ENCODE measurements around the gene CREG2.

Gene CREG2

GRCh38 chr2:101302016-101302415, 85.3 kb downstream of the CREG2 start:
- DNase-seq: no peak
- Histone ChIP-seq H3K9ac (ENCODE audit: low read length) (no peak overlapping the region), H3K18ac (ENCODE audit: low read length) (no peak overlapping the region), H2BK120ac (ENCODE audit: insufficient read depth, low read length, poor library complexity) (no peak overlapping the region), H3K79me2 (ENCODE audit: control insufficient read depth, insufficient read depth, low read length, poor library complexity) (peaks cover 15% of the 10 kb centered on the region), H3K9me3 (ENCODE audit: insufficient read depth, low read depth, low read length) (no peaks in the 10 kb centered on the region), H3K14ac (ENCODE audit: low read length) (no peak overlapping the region), H4K91ac (ENCODE audit: low read depth, low read length) (no peak overlapping the region), H4K12ac (ENCODE audit: low read depth, low read length) (no peak overlapping the region), H2BK12ac (ENCODE audit: low read length) (no peak overlapping the region), H3K4me1 (ENCODE audit: control insufficient read depth in 1 of 2, insufficient read depth in 2 of 2, low read length in 2 of 2) (peaks cover 4 to 10% of the 10 kb centered on the region in 2 experiments), H3K23ac (ENCODE audit: low read length) (no peak overlapping the region), H2BK5ac (ENCODE audit: low read depth, low read length, poor library complexity) (no peak overlapping the region), H3K4ac (ENCODE audit: low read depth, low read length) (no peak overlapping the region), H3K79me1 (ENCODE audit: low read length) (no peaks in the 10 kb centered on the region), H3K27me3 (ENCODE audit: insufficient read depth, low read length) (no peaks in the 10 kb centered on the region), H4K8ac (ENCODE audit: low read depth, low read length) (no peak overlapping the region), H2AFZ (ENCODE audit: insufficient read depth, low read length, poor library complexity) (no peak overlapping the region), H3K4me3 (ENCODE audit: low read depth, low read length) (no peak overlapping the region), H3K27ac (ENCODE audit: low read depth, low read length) (no peak overlapping the region), H2AK5ac (ENCODE audit: low read length) (no peak overlapping the region), H3K36me3 (ENCODE audit: control insufficient read depth in 1 of 2, insufficient read depth in 2 of 2, low read length in 2 of 2) (peaks cover 4% of the 10 kb centered on the region in 2 experiments), H3K4me2 (ENCODE audit: low read length) (no peak overlapping the region)
- no CpG with 5 or more reads among the region's 4 CpGs for WGBS (ENCODE audit: extremely low coverage, insufficient coverage, insufficient read length)

- Histone ChIP-seq H3K36me3 (ENCODE audit: control insufficient read depth in 1 of 2, insufficient read depth in 2 of 2, low read length in 2 of 2) (peaks cover 4% of the 10 kb centered on the region in 2 experiments), H4K91ac (ENCODE audit: low read depth, low read length) (no peak overlapping the region), H3K23ac (ENCODE audit: low read length) (no peak overlapping the region), H3K27ac (ENCODE audit: low read depth, low read length) (no peak overlapping the region), H3K14ac (ENCODE audit: low read length) (no peak overlapping the region), H2AK5ac (ENCODE audit: low read length) (no peak overlapping the region), H2BK12ac (ENCODE audit: low read length) (no peak overlapping the region), H3K9me3 (ENCODE audit: insufficient read depth, low read depth, low read length) (no peaks in the 10 kb centered on the region), H4K8ac (ENCODE audit: low read depth, low read length) (no peak overlapping the region), H3K27me3 (ENCODE audit: insufficient read depth, low read length) (no peaks in the 10 kb centered on the region), H2BK5ac (ENCODE audit: low read depth, low read length, poor library complexity) (no peak overlapping the region), H3K4me3 (ENCODE audit: low read depth, low read length) (no peak overlapping the region), H3K4ac (ENCODE audit: low read depth, low read length) (no peak overlapping the region), H3K4me1 (ENCODE audit: control insufficient read depth in 1 of 2, insufficient read depth in 2 of 2, low read length in 2 of 2) (peaks cover 0 to 5% of the 10 kb centered on the region in 2 experiments), H3K9ac (ENCODE audit: low read length) (no peak overlapping the region), H2BK120ac (ENCODE audit: insufficient read depth, low read length, poor library complexity) (no peak overlapping the region), H3K79me2 (ENCODE audit: control insufficient read depth, insufficient read depth, low read length, poor library complexity) (peaks cover 11% of the 10 kb centered on the region), H3K79me1 (ENCODE audit: low read length) (no peaks in the 10 kb centered on the region), H3K4me2 (ENCODE audit: low read length) (no peak overlapping the region), H3K18ac (ENCODE audit: low read length) (no peak overlapping the region), H4K12ac (ENCODE audit: low read depth, low read length) (no peak overlapping the region), H2AFZ (ENCODE audit: insufficient read depth, low read length, poor library complexity) (no peak overlapping the region)
- WGBS (ENCODE audit: extremely low coverage, insufficient coverage, insufficient read length): no CpG with 5 or more reads among the region's 7 CpGs
- DNase-seq: no peak
Observed at GRCh38 chr2:101300836-101301235, 86.5 kb downstream of the CREG2 start.

- no peak overlapping the region for H2BK120ac ChIP-seq (ENCODE audit: insufficient read depth, low read length, poor library complexity)
- H2AK5ac ChIP-seq (ENCODE audit: low read length): no peak overlapping the region
- H3K18ac ChIP-seq (ENCODE audit: low read length): no peak overlapping the region
- no peak overlapping the region for H3K4me2 ChIP-seq (ENCODE audit: low read length)
- no peaks in the 10 kb centered on the region for H3K27me3 ChIP-seq (ENCODE audit: insufficient read depth, low read length)
- peaks cover 9% of the 10 kb centered on the region for H3K79me2 ChIP-seq (ENCODE audit: control insufficient read depth, insufficient read depth, low read length, poor library complexity)
- H2BK5ac ChIP-seq (ENCODE audit: low read depth, low read length, poor library complexity): no peak overlapping the region
- H3K36me3 ChIP-seq (ENCODE audit: control insufficient read depth in 1 of 2, insufficient read depth in 2 of 2, low read length in 2 of 2): peaks cover 4% of the 10 kb centered on the region in 2 experiments
- no peaks in the 10 kb centered on the region for H3K79me1 ChIP-seq (ENCODE audit: low read length)
- peaks cover 0 to 3% of the 10 kb centered on the region in 2 experiments for H3K4me1 ChIP-seq (ENCODE audit: control insufficient read depth in 1 of 2, insufficient read depth in 2 of 2, low read length in 2 of 2)
- no peak overlapping the region for H3K4me3 ChIP-seq (ENCODE audit: low read depth, low read length)
- no peak overlapping the region for H4K12ac ChIP-seq (ENCODE audit: low read depth, low read length)
- peak overlapping the region; percentile 4 for H3K4ac ChIP-seq (ENCODE audit: low read depth, low read length)
- no peak overlapping the region for H4K91ac ChIP-seq (ENCODE audit: low read depth, low read length)
- no peak overlapping the region for H4K8ac ChIP-seq (ENCODE audit: low read depth, low read length)
- no peak overlapping the region for H2AFZ ChIP-seq (ENCODE audit: insufficient read depth, low read length, poor library complexity)
- H3K9me3 ChIP-seq (ENCODE audit: insufficient read depth, low read depth, low read length): no peaks in the 10 kb centered on the region
- H3K14ac ChIP-seq (ENCODE audit: low read length): no peak overlapping the region
- no peak overlapping the region for H2BK12ac ChIP-seq (ENCODE audit: low read length)
- H3K9ac ChIP-seq (ENCODE audit: low read length): no peak overlapping the region
- no peak for DNase-seq
- H3K23ac ChIP-seq (ENCODE audit: low read length): no peak overlapping the region
- no CpG with 5 or more reads among the region's 1 CpG for WGBS (ENCODE audit: extremely low coverage, insufficient coverage, insufficient read length)
- no peak overlapping the region for H3K27ac ChIP-seq (ENCODE audit: low read depth, low read length)
Observed at GRCh38 chr2:101300164-101300563, 87.1 kb downstream of the CREG2 start.

DNA sequence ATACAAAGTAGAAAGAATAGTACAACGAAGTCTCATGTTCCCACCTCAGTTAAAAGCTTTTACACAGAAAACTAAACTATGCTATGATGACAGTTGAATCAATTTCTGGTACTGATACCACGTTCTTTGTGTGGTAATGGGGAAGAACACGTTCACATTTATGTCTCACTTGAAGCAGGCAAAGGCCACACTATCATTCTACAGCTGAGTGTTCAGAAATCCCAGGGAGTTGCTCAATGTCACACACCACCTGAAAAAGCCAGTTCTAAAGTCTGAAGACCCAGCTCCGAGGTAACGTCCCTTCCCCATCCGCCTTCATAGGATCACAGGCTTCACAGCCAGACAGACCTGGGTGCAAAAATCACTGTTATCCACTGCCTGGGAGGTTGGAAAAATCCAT, 87.7 kb downstream of the CREG2 start:
- no CpG with 5 or more reads among the region's 6 CpGs for WGBS (ENCODE audit: extremely low coverage, insufficient coverage, insufficient read length)

More for the DNA sequence above, 87.7 kb downstream of the CREG2 start:
- no peaks in the 10 kb centered on the region for H3K79me1 ChIP-seq (ENCODE audit: low read length)
- no peak overlapping the region for H3K18ac ChIP-seq (ENCODE audit: low read length)
- H4K8ac ChIP-seq (ENCODE audit: low read depth, low read length): no peak overlapping the region
- no peak overlapping the region for H3K23ac ChIP-seq (ENCODE audit: low read length)
- H4K12ac ChIP-seq (ENCODE audit: low read depth, low read length): no peak overlapping the region
- H2AK5ac ChIP-seq (ENCODE audit: low read length): no peak overlapping the region
- no peak overlapping the region for H2BK120ac ChIP-seq (ENCODE audit: insufficient read depth, low read length, poor library complexity)
- H3K4me3 ChIP-seq (ENCODE audit: low read depth, low read length): no peak overlapping the region
- H3K9ac ChIP-seq (ENCODE audit: low read length): no peak overlapping the region
- no peak for DNase-seq
- H3K9me3 ChIP-seq (ENCODE audit: insufficient read depth, low read depth, low read length): no peaks in the 10 kb centered on the region
- no peak overlapping the region for H2BK12ac ChIP-seq (ENCODE audit: low read length)
- no peaks in the 10 kb centered on the region for H3K4me1 ChIP-seq (ENCODE audit: control insufficient read depth in 1 of 2, insufficient read depth in 2 of 2, low read length in 2 of 2)
- H3K36me3 ChIP-seq (ENCODE audit: control insufficient read depth in 1 of 2, insufficient read depth in 2 of 2, low read length in 2 of 2): peaks cover 4 to 6% of the 10 kb centered on the region in 2 experiments
- H3K14ac ChIP-seq (ENCODE audit: low read length): no peak overlapping the region
- no peak overlapping the region for H2AFZ ChIP-seq (ENCODE audit: insufficient read depth, low read length, poor library complexity)
- peak overlapping the region; percentile 85 for H3K4ac ChIP-seq (ENCODE audit: low read depth, low read length)
- H3K79me2 ChIP-seq (ENCODE audit: control insufficient read depth, insufficient read depth, low read length, poor library complexity): peaks cover 9% of the 10 kb centered on the region
- no peak overlapping the region for H3K4me2 ChIP-seq (ENCODE audit: low read length)
- no peak overlapping the region for H4K91ac ChIP-seq (ENCODE audit: low read depth, low read length)
- no peaks in the 10 kb centered on the region for H3K27me3 ChIP-seq (ENCODE audit: insufficient read depth, low read length)
- H3K27ac ChIP-seq (ENCODE audit: low read depth, low read length): no peak overlapping the region
- no peak overlapping the region for H2BK5ac ChIP-seq (ENCODE audit: low read depth, low read length, poor library complexity)
